ENCODE results near the gene EPB41L3.
"Not testable (repeated sequence)": the region's sequence is repeated elsewhere in the genome, so short reads cannot be mapped to it uniquely, and the experiment has no call there.

Gene EPB41L3

DNA sequence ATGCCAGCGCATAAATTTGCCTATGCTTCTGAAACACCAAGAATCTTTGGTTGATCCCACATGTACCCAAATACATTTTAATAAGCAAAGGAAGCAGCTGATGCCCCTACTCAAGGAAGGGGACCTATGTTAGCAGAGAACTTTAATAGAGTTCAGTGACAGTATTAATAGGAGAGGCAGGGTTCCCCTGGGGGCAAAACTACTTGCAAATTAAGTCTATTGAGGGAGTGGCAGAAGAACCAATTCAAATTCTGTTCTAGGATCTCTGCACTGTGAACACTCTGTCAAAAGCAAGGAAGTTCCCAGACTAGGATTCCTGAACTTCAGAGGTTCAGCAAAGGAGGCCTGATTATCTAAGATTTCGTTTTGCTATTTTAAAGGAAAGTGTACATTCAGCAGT, 47.5 kb downstream of the EPB41L3 start:
- DNase-seq (ENCODE audit: low spot score), result no peak

DNA sequence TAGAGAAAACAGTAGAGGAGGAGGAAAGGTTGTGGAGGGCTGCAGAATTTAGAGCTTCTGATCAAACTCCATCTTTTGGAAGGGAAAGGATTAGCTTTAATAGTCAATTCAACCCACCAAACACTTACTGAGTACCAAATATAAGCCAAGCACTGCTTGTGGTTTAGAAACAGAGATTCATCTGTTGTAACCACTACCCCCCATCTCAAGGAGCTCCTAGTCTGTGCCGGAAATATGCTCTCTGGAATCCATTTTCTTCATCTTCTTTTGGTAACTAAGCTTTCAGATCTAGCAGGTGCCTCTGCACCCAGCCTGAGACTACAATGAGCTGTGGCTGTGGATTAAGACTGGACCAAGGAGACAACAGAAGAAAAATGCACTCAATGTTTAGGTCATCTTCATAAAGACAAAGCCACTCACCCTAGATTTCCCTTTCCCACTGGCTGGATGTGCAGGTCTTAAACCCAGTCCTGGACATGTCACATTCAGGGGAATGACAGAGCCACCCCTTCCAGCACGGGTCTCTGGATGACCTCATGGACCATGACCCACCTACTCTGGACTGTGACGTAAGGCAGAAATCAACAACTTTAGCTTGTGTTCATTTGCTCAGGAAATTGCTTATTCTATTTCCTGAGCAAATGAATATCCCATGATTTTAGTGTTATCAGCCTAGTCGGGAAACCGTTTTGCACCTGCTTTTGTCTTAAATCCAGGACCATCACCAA, 52.9 kb downstream of the EPB41L3 start:
- DNase-seq (ENCODE audit: low spot score), result no peak

DNA sequence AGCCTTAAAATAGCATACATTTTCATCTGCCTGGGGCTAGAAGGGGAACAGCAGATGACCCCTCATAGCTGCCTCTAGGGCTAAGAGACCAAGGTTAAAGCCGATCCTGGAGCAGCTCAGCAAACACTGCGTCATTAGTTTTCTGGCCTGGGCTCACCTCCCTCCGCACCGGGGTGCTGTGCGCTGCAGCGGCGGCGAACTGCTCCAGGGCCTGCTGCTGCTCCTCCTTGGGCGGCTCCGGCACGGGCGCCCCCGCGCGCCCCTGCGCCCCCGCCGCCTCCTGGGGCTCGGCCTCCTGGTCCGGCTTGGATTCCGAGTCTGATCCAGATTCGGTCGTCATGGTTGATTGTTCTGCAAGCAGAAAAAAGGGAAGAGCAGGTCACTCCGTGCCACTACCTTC, 55.0 kb downstream of the EPB41L3 start:
- DNase-seq (ENCODE audit: low spot score), result no peak

DNA sequence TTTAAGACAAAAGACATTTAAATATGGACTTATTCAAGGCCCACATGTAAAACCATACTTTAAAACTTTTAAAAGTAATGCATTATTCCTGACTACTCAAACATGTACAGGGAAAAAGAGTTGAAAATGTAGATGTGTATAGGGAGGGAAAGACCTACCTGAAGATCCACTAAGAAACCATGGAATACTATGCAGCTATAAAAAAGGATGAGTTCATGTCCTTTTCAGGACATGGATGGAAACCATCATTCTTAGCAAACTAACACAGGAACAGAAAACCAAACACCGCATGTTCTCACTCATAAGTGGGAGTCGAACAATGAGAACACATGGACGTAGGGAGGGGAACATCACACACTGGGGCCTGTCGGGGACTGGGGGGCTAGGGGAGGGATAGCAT, 55.8 kb downstream of the EPB41L3 start:
- DNase-seq (ENCODE audit: low spot score), result not testable (repeated sequence)

DNA sequence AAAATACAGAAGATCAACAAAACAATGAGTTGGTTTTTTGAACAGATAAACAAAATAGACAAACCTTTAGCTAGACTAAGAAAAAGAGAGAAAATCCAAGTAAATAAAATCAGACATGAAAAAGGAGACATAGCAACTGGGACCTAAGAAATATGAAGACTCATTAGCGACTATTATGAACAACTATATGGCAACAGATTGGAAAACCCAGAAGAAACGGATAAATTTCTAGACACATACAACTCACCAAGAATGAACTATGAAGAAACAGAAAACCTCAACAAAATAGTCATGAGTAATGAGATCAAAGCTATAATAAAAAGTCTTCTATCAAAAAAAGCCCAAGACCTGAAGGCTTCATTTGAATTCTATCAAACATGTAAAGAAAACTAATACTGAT, 59.3 kb downstream of the EPB41L3 start:
- no peak for DNase-seq (ENCODE audit: low spot score)

DNA sequence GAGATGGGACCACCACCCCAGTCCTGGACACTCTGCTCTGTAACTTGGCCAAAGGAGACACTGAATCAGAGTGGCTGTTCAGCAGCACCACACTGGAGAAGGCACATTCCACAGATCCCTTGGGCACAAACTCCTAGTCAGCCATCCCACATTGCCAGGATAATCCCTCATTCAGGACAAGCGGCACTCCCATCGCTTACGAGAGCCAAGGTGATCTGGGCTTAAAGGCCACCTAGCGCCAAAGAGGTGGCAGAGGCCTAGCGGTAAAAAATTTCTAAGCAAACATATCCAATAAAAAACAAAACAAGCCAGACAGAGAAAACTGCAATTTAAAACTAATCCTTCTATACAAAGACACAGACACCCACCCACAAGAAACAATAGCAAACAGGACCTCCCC, 62.2 kb downstream of the EPB41L3 start:
- DNase-seq (ENCODE audit: low spot score), result no peak

DNA sequence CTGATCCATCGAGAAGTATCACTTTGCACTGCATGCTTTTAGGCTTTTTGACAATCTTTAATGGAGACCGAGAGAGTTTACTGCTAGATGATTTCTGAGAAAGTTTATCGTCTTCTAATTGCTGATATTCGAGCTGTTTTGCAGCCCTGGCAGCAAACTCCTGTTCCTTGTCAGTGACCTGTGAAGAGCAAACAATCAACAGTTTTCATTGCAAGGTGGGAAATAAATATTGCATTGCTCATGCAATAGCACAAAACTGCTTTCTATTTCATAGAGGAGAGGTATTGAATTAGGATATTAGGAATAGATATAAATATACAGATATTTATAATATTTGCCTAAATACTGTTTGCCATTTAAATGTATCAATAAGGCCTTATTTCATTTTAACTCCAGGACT, 65.5 kb downstream of the EPB41L3 start:
- no peak for DNase-seq (ENCODE audit: low spot score)

DNA sequence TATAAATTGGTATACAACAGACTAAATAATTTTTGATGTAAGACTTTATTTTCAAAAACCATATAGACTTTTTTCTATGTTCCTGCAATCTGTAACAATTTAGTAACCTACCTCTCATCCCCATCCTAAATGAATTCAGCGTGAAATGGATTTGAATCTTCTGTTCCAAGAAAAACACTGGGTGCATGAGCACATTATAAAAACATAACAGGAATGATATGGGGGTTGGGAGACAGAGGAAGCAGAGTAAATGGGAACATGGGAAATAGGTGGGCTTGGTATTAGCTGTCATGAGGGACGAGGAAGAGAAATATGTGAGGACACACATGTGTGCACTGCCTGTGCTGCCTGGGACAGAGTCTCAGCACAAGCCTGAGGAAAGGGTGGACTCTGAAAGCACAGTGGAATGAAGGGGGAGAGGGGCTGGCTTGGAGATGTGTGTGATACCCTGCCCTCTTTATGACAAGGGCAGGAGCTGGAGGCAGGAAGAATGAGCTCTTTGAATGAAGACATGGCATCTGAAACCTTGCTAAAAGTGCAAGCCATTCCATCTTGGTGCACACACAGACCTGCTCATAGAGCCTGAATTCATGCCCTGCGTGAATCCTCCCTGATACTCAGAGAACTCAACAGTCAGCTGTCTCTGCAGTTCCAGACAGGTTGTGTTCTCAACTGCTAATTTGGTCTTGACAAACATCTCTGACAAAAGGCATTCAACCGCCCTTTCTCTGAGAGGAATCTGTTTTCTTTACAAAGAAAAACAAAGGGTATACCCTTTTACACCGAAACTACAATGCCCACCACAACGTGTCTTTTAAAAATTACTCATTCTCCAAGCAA, 66.6 kb downstream of the EPB41L3 start:
- DNase-seq (ENCODE audit: low spot score), result no peak

DNA sequence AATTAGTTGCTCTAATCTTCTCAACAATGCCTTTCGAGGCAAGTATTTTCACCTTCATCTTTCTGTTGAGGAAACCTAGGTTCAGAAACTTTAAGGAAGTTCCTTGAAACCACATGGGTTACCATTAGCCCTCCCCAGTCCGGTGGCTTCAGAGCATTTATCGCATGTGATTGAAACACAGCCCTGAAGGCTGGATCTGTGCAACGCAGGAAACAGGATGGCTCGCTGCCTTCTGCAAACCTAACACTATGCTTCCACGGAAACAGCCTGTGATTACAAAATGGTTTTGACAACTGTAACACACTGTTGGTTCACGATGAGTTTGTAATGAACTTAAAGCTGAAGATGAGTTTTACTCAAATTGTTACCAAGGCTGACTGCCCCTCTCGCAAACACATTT, 68.5 kb downstream of the EPB41L3 start:
- DNase-seq (ENCODE audit: low spot score), result no peak

DNA sequence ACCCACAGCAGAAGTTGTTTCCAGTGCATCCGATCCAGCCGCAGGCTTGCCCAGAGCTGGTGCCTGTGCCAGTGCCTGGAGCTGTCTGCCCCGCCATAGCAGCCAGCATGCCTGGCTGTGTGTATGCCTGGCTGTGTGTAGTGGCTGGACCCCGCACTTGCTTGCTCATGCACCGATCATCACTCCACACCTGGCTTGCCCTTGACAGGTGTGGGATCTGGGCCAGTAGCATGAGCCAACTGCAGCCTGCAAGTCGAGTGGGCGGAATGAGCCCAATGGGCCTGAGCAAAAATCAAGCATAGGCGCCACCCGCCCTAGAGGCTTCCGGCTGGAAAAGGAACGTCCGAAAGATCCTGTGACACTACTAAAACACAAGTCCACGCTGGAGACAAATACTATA, 74.5 kb downstream of the EPB41L3 start:
- DNase-seq (ENCODE audit: low spot score), result no peak

DNA sequence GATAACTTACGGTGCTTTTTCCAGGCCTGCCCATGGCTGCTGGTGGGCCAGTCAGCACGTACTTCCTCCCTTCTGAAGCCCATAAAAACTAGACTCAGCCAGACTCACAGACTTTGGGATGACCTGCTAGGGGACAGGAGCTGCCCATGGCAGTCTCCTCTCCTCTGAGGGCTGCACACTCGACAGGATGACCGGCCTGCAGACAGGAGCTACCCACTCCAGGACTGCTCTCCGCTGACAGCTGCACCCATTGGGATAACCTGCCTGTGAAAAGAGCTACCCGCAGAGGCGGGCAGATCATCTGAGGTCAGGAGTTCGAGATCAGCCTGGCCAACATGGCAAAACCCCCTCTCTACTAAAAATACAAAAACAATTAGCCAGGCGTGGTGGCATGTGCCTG, 75.4 kb downstream of the EPB41L3 start:
- DNase-seq (ENCODE audit: low spot score), result no peak

DNA sequence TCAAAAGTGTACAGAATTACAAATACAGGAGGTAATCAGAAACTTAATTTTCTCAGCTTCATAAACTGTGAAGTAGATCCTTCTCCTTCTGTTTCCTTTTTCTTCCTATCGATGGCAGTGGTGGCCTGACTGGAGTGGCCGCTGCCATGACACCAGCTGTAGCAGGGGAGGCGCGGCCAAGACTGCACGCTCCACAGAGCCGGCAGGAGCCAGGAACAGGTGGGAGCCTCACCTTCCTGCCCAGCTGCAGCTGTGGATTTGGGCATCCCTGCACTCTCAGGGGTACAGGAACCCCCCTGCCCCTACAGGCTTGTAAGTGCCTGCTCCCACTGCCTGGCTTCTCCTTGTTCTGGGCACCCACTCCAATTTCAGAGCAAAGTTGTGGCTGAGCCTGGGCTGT, 76.1 kb downstream of the EPB41L3 start:
- no peak for DNase-seq (ENCODE audit: low spot score)

DNA sequence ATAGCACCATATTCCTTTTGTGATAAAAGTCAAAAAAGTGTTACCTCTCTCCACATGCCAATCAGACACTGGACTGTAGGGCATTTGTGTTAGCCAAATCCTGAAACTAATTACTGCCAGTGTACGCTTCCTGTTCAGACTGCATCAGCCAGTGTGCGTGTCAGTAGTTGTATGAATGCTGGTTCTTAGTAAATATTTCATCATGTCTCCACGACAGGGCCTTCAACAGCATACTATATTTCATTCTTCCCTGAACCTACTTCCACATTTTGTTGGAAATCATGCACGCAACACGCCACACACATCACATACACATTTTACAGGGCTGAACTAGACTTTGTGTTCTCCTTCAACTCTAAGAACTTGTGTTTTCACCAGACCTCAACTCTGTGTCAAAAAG, 77.5 kb downstream of the EPB41L3 start:
- DNase-seq (ENCODE audit: low spot score), result no peak

DNA sequence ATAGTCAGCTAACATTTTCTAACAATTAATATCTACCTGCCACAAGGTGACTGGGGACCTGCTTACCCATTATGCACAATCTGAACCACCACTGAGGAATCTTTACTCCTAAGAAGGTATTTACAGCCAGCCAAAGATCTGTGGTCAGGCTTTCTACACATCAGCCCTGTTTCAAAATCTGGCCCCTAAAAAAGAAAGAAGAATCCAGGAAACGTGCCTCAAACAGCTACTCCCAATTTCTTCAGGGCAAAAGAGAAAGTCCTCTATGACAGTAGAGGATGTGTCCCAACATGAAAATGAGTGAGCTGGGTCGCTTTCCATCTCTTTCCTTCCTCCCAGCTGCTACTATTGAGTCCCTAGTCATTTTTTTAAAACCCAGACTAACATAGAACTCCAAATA, 79.5 kb downstream of the EPB41L3 start:
- DNase-seq (ENCODE audit: low spot score), result no peak

DNA sequence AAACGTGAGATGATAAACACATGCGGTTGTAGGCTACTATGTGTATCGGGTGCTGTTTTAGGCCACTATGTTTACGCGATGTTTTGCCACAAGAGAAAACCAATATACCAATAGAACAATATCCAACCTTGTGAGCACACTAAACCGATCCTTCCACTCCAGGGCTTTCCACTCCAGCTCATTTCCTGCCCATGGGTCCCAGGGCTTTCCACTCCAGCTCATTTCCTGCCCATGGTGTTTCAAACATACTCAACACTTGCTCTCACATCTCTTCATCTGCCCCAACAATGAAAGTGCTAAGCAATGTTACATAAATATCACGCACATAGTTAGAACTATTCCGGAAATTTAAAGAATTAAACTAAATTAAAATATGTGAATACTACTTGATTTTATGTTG, 80.0 kb downstream of the EPB41L3 start:
- DNase-seq (ENCODE audit: low spot score), result no peak

DNA sequence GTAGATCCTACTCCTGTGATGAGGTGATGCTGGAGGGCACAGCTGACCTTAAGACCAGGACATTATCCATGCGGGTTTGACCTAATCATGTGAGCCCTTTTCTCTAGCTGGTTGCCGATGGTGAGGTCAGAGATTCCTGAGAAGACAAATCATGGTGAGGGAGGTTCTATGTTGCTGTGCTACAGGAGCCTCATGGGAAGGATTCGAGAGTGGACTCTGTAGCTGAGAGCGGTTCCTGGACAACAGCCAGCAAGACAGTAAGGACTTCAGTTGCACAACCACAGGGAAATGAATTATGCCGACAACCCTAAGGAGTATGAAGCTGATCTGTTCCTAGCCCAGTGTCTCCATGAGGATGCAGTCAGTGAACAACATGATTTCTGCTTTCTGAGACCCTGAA, 80.4 kb downstream of the EPB41L3 start:
- no peak for DNase-seq (ENCODE audit: low spot score)

DNA sequence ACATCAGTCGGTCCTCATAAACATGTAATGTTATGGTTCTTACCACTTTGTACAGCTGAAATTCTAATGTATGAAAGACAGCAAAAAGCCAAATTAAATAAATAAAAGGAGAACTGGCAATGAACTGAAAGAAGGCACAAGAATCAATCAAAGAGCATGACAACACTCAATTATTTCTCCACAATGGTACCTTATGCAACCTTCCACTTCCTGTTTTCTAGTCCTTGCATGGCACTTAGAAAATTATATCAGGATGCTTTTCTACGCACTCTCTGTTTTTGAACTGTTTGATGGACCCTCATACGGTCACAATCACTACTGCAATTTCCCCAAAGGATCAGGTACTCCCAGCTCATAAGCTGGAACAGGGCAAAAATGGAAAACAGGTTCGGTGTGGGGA, 81.6 kb downstream of the EPB41L3 start:
- DNase-seq (ENCODE audit: low spot score), result no peak

DNA sequence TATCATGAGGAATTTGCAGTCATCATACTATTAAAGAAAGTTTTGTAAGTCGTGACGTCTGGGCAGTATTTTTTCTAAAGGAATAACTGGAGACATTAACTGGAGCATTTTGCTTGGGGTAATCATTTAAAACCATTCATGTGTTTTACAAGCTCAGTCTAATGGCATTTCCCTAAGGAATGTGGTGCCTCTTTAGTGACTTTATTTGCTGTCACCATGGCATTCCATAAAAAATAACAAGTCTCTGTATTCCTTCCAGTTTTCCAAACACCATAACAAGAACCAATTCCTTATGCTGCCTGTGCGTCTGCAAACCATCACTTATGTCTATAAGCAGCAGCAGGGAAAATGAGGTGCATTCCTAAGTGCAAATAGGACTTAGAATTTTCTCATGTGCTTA, 82.8 kb downstream of the EPB41L3 start:
- DNase-seq (ENCODE audit: low spot score), result no peak

DNA sequence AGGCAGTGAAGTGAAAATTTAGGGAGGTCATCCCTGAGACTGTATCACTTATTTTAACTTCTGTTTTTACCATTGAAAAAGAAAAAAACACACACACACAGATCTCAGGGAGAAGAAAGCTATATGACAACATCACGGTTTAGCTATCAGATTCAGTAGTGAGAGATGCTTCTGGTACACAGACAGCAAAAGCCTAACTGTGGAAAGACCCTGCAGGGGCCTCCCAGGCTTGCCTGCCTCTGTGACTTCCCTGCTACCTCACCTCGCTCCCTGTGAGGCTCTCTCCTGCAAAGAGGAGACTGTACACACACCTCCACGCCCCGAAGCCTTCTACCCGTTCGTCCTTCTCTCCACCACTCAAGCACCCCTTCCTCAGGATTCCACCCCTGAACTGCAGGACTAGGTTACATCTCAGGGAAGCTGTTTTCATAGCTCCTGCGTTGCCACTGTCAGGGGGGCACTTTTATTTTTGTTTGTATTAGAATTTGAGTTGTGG, 86.3 kb downstream of the EPB41L3 start:
- DNase-seq (ENCODE audit: low spot score), result no peak

DNA sequence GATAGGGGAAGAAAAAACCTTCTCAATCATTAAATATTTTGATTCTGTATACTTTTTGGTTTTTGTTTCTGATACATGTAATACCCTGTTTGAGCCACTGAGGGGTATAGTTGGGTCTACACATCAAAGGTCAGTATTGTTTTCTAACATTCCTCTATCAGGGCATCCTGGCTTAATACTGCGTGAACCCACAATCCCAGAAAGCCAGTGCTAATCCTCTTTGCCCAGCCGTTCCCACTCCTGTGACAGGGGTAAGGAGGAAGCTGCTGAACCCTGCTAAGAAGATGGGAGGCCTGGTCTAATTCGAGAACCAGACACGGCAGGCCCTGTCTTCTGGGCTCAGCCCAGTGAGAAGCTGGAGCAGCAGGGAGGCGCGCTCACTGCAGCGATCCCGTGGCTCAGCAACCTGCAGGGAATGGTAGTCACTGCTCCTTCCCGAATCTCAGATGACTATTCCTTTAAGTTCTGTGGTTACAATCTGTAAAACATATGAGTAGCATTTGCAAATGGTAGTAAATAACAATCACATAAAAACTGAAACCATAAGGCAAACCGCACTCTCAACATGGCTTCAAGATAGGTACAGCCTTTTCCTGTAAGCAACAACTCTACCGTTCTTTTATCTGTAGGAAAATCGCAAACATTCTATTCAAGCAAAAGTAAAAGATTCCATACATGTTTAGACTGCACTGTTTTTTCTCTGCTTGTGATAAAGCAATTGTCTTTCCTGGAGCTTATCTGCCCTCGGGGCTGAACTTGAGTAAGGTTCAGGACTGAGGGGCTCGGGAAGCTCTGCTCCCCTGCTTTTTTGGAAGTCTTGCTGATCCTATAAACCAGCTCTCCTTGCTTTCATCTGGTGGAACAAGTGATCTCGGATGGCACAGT, 87.0 kb downstream of the EPB41L3 start:
- DNase-seq (ENCODE audit: low spot score), result no peak

DNA sequence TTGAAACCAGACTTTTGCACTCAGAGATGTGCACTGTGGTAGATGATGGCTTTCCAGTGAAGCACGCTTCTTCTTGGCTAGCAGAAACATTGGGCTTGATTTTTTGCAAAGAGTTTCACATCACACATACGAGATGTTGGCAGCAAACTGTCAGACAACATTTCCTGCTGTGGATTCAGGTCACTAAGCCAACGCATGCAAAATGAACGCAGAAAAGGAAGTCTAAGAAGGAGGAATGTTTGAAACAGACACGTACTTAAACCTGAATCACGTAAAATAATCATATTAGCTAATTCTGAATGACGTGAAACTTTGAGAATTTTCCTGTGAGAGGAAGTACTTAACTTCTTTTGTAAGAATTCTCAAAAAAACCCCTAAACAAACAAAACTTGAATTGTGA, 88.1 kb downstream of the EPB41L3 start:
- DNase-seq (ENCODE audit: low spot score), result no peak

DNA sequence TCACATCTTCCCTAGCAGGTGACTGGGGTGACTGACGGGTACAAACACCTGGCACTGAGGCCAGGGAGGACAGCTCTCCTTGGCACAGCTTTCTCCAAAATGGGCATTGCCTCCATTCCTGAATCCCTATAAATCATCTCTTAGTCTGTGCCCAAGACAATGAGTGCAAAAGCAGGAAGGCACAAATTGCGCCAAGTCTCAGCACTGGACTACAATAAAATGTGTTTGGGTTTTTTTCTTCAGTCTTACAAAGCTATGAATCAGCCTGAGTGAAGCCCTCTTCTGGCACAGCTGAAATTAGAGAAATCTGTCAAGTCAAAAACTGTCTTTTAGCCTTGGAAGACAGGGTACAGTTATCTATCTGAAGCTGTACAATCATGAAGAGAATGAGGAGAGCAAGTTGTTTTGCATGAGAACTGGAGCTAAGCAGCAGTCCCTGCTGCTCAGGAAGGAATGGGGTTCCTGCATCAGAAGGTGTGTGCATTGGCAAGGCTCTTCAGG, 90.8 kb downstream of the EPB41L3 start:
- no peak for DNase-seq (ENCODE audit: low spot score)

Data from hematopoietic multipotent progenitor cell treated with erythropoietin and hydrocortisone succinate and interleukin-3 and kit ligand, for 15 days (in vitro differentiated cells).